ENCODE results near the gene GSE1.

- TF ChIP-seq CTCF (IDR thresholded peaks at IDR 0.05), result no peak
- no peak for TF ChIP-seq POLR2A (IDR thresholded peaks at IDR 0.05)
Measured at GRCh38 chr16:85624646-85625045, 11.5 kb downstream of the GSE1 start.

Measured in breast epithelium (tissue), 3 donors.